ENCODE results near the gene ADM.

The ADM gene

GRCh38 chr11:10289765-10290380, 15.0 kb upstream of the ADM start:
- DNase-seq (ENCODE audit: low read depth) = no peak

- peak; percentile 93 for DNase-seq (ENCODE audit: low read depth)
Measured at GRCh38 chr11:10291801-10292638, 12.9 kb upstream of the ADM start.

DNA sequence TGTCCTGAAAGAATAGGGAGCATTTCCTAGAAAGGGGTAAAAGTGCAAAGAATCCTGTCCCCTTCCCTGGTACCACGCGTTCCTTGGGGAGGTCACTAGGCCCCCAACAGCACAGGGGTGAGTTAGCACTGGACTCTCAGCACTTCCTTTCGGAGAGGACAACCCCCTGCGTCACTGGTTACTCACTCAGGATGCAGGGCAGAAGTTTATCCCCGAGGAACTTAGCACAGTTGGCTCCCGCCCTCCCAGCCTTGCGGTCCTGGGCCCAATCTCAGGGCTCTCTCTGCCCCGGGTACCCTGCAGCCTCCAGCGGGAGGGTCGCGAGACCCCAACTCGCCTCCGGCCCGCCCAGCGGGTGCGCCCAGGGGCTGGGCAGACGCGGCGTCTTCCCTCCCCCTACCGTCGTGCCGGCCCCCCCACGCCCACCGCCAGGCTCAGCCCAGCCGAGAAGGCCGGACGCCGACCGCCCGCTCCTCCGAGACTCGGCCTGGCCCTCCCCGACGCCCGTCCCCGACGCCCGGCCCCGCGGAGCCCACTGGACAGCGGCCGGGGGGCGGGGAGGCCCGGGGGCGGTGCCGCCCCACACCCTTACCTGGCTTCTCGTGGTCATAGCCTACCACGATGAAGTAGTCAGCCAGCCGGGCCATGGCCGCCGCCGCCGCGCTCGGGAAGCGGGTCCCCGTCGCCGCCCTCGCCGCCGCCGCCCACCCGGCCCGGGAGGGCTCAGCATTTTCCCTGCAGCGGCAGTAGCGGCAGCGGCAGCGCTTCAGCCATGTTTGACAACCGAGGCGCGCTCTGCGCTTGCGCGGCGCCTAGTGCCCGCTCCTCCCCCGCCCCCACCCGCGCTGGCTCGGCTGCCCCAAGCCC, 11.2 kb upstream of the ADM start, which contains the start of gene SBF2:
SBF2 (minus strand) TSS at position 797 of the 867 bp plus-strand sequence; CDS start at position 647, 150 bp downstream.
- DNase-seq (ENCODE audit: low read depth) = peak; percentile 97

- DNase-seq (ENCODE audit: low read depth) = peak; percentile 83
Measured at GRCh38 chr11:10294290-10294953, 10.5 kb upstream of the ADM start.

- DNase-seq (ENCODE audit: low read depth) = no peak
Measured at GRCh38 chr11:10295064-10295901, 9.6 kb upstream of the ADM start.

DNA sequence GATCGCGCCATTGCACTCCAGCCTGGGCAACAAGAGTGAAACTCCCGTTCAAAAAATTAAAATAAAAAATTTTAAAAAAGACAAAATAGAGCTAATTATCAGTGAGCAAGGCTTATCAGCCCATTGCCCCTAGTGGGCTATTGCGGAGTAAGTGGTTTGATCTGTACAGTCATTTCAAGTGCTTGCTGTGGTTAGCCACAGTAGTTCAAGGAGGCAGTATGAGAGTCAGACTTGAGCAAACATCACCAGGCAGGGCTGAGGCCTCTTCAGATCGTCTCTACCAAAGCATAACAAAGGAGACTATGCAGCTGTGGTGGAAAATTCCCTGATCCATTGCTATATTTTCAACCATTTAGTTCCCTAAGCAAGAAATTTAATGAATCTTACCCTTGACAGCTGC, 6.5 kb upstream of the ADM start:
- DNase-seq (ENCODE audit: low read depth) = peak; percentile 99

DNA sequence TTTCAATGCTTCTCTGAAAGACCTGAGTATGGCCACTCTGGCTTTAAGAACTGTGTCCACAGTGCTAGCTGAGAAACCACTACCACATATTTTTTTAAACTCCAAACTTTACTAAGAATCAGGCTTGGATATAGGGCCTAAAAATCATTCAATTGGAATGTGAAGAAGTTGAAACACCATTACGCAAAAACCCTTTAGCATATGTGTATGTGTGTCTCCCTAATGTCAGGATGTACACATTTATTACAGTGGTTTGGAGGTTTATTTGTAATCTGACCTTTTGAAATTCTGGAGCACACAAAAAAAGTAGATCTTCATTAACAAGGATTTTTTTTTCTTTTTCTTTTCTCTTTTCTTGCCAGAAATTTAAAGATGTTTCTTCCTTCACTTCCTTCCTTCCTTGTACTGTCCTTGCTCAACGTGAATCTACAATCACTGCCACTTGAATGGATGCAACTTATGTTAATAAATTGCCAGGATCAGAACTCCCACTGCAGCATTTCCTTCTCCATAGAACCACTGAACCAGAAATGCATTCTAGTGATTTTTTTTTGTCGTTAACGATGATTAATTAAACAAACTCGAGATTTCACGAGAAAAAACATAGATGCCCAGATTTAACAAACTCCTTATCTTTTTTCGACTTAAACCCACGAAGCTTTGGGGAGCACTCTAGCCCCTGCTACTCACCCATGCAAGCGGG, 3.1 kb upstream of the ADM start:
- DNase-seq (ENCODE audit: low read depth) = peak; percentile 88

GRCh38 chr11:10302359-10302743, 2.5 kb upstream of the ADM start:
- DNase-seq (ENCODE audit: low read depth) = no peak

DNA sequence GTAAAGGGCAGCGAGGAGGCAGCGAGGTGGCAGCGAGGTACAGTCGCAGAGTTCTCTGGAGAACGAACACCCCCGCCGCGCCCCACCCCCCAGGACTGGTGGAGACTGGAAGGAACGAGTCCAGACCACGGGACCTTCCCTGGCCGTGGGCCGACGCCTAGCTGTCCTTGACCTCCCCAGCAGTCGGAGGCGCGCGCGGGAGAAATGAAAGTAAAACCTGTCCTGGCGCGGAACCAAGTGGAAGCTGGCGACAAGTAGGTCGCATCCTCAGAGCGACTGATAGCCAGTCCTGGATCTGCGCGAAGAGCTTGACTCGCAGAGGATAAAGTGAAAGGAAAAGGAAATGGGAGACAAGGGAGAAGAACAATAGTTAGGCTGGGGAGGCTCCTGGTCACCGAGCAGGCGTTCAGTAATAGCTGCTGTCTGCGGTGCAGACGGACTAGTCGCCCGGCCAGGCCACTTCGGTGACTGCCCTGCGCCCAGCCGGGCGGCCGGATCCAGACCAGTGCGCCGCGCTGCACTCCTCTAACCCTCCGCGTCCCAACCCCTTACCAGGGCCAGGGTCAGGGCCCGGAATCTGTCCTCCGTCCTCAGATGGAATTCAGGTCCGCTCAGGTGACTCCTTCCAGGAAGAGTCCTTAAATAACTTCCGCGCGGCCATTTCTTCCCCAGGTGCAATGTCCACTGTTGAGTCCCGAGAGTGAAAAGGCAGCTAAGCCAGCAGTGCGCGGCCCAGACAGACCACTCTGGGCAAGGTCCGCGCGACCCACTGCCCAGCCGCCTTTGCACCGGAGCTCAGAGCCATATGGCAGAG, 1.9 kb upstream of the ADM start:
- DNase-seq (ENCODE audit: low read depth) = peak; percentile 68

- peak; percentile 68 for DNase-seq (ENCODE audit: low read depth)
Measured at GRCh38 chr11:10303558-10304363, 1.1 kb upstream of the ADM start.

- no peak for DNase-seq (ENCODE audit: low read depth)
Measured at GRCh38 chr11:10305262-10305963, 540 bp downstream of the ADM start.

DNA sequence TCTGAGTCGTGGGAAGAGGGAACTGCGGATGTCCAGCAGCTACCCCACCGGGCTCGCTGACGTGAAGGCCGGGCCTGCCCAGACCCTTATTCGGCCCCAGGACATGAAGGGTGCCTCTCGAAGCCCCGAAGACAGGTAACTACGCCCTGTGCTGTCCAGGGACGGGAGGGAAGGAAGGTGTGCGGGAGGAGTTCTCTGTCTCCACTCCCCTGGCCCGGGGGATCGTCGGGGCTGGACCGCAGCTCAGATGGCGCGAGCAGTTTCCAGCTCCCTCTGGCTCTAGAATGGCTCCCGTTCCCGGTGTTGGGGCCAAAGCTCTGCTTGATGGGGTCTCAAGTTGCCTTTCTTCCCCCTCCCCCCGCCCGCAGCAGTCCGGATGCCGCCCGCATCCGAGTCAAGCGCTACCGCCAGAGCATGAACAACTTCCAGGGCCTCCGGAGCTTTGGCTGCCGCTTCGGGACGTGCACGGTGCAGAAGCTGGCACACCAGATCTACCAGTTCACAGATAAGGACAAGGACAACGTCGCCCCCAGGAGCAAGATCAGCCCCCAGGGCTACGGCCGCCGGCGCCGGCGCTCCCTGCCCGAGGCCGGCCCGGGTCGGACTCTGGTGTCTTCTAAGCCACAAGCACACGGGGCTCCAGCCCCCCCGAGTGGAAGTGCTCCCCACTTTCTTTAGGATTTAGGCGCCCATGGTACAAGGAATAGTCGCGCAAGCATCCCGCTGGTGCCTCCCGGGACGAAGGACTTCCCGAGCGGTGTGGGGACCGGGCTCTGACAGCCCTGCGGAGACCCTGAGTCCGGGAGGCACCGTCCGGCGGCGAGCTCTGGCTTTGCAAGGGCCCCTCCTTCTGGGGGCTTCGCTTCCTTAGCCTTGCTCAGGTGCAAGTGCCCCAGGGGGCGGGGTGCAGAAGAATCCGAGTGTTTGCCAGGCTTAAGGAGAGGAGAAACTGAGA, 1.4 kb downstream of the ADM start:
- no peak for DNase-seq (ENCODE audit: low read depth)

GRCh38 chr11:10307022-10307399, 2.1 kb downstream of the ADM start:
- peak; percentile 65 for DNase-seq (ENCODE audit: low read depth)

GRCh38 chr11:10307400-10308200, 2.7 kb downstream of the ADM start:
- peak; percentile 93 for DNase-seq (ENCODE audit: low read depth)

GRCh38 chr11:10308201-10308954, 3.5 kb downstream of the ADM start:
- DNase-seq (ENCODE audit: low read depth) = peak; percentile 35

Measured in iris pigment epithelial cell (primary cell).